ENCODE measurements around the gene STRC. TPM values are rescaled to one million over a fixed set of nuclear protein-coding genes. Genes with fewer than 3 reads are reported as not detected.
"Not testable (repeated sequence)": the region's sequence is repeated elsewhere in the genome, so short reads cannot be mapped to it uniquely, and the experiment has no call there.

The STRC gene
- total RNA-seq, 1 experiment from 2014 or later = 0.61 TPM

GRCh38 chr15:43600200-43600599 is 18.4 kb downstream of the STRC start:
- H3K9me3 Mint-ChIP-seq; H3K27ac Mint-ChIP-seq; H3K4ac ChIP-seq (ENCODE audit: low read depth, low read length): not testable (repeated sequence)

DNA sequence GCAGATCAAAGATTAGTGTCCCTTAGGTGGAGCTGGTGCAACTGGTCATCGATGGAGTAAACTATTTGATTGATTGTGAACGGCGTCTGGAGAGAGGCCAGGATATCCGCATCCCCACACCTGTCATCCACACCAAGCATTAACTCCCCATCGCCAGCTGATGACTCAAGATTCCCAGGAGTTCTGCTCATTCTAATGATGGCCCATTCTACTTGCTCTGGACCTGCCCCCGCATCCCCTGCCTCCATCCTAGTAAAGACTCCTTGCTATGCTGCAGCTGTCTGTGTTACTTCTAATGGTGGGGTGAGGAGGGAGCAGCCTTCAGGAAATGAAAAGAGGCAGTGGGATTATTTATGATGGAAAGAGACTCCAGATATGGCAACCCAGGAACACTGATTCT is 19.5 kb downstream of the STRC start:
- H3K9ac ChIP-seq (ENCODE audit: extremely low read depth, insufficient read length, low read length); H3K56ac ChIP-seq (ENCODE audit: insufficient read length, low read depth, low read length); H3K4me1 ChIP-seq (ENCODE audit: insufficient read depth, low read length); H2BK15ac ChIP-seq (ENCODE audit: low read depth, low read length); H4K5ac ChIP-seq (ENCODE audit: insufficient read length, low read depth, low read length); H3K27ac Mint-ChIP-seq; H4K20me1 ChIP-seq (ENCODE audit: control insufficient read depth, insufficient read depth, insufficient read length); H3K79me2 ChIP-seq (ENCODE audit: insufficient read depth, low read length); H2BK5ac ChIP-seq (ENCODE audit: insufficient read length, low read length); DNase-seq; H3K9me3 Mint-ChIP-seq; H3K4me1 Mint-ChIP-seq; H3K4me3 Mint-ChIP-seq; H3K27ac ChIP-seq (ENCODE audit: insufficient read length, low read depth, low read length); H3K23me2 ChIP-seq (ENCODE audit: insufficient read length, low read depth, low read length, poor library complexity, severe bottlenecking); H3K9me3 ChIP-seq (ENCODE audit: control insufficient read depth, low read depth, low read length); H3K4ac ChIP-seq (ENCODE audit: low read depth, low read length); H3K27me3 ChIP-seq (ENCODE audit: insufficient read depth, low read length); H3K79me1 ChIP-seq (ENCODE audit: insufficient read depth, low read depth, low read length, poor library complexity, severe bottlenecking); H2BK20ac ChIP-seq (ENCODE audit: low read depth, low read length, poor library complexity, severe bottlenecking); H4K91ac ChIP-seq (ENCODE audit: insufficient read length, low read depth, low read length); H3K4me2 ChIP-seq (ENCODE audit: insufficient read depth, insufficient read length, low read length); H4K8ac ChIP-seq (replicated peaks; ENCODE audit: insufficient read length, low read depth, low read length); H2AFZ ChIP-seq (ENCODE audit: low read length); H2BK120ac ChIP-seq (ENCODE audit: low read depth, low read length, poor library complexity, severe bottlenecking); H3K18ac ChIP-seq (ENCODE audit: insufficient read length, low read depth, low read length); H2AK5ac ChIP-seq (ENCODE audit: insufficient read length, low read length); H3K23ac ChIP-seq (ENCODE audit: insufficient read length, low read depth, low read length); H3T11ph ChIP-seq (ENCODE audit: low read length); H2BK12ac ChIP-seq (ENCODE audit: insufficient read length, low read depth, low read length); H3K27me3 Mint-ChIP-seq (ENCODE audit: low read depth); H3K14ac ChIP-seq (ENCODE audit: insufficient read depth, low read length): not testable (repeated sequence)
- no CpG with 5 or more reads among the region's 6 CpGs for WGBS (ENCODE audit: extremely low coverage, insufficient read length, low lambda C conversion rate)
- peaks cover 7 to 25% (median 15%) of the 10 kb centered on the region in 3 experiments; a peak in 6 of 7 replicates for H3K36me3 Mint-ChIP-seq (ENCODE audit: insufficient read depth in 1 of 3, low read depth in 3 of 3)

More at GRCh38 chr15:43600200-43600599, 18.4 kb downstream of the STRC start:
- H2BK20ac ChIP-seq (ENCODE audit: low read depth, low read length, poor library complexity, severe bottlenecking); H3K27me3 ChIP-seq (ENCODE audit: insufficient read depth, low read length); H3K4me3 Mint-ChIP-seq; H4K20me1 ChIP-seq (ENCODE audit: control insufficient read depth, insufficient read depth, insufficient read length); H3K4me1 ChIP-seq (ENCODE audit: insufficient read depth, low read length); H4K91ac ChIP-seq (ENCODE audit: insufficient read length, low read depth, low read length); H3K23me2 ChIP-seq (ENCODE audit: insufficient read length, low read depth, low read length, poor library complexity, severe bottlenecking); H3K18ac ChIP-seq (ENCODE audit: insufficient read length, low read depth, low read length); H3K9me3 ChIP-seq (ENCODE audit: control insufficient read depth, low read depth, low read length); H3K23ac ChIP-seq (ENCODE audit: insufficient read length, low read depth, low read length); H3K56ac ChIP-seq (ENCODE audit: insufficient read length, low read depth, low read length); H3K27me3 Mint-ChIP-seq (ENCODE audit: low read depth); H3K9ac ChIP-seq (ENCODE audit: extremely low read depth, insufficient read length, low read length); H2BK5ac ChIP-seq (ENCODE audit: insufficient read length, low read length); H3K4me1 Mint-ChIP-seq; H2BK12ac ChIP-seq (ENCODE audit: insufficient read length, low read depth, low read length); DNase-seq; H4K5ac ChIP-seq (ENCODE audit: insufficient read length, low read depth, low read length); H3K14ac ChIP-seq (ENCODE audit: insufficient read depth, low read length); H2AFZ ChIP-seq (ENCODE audit: low read length); H4K8ac ChIP-seq (replicated peaks; ENCODE audit: insufficient read length, low read depth, low read length); H3K79me1 ChIP-seq (ENCODE audit: insufficient read depth, low read depth, low read length, poor library complexity, severe bottlenecking); H2BK120ac ChIP-seq (ENCODE audit: low read depth, low read length, poor library complexity, severe bottlenecking); H3K27ac ChIP-seq (ENCODE audit: insufficient read length, low read depth, low read length); H2BK15ac ChIP-seq (ENCODE audit: low read depth, low read length); H3T11ph ChIP-seq (ENCODE audit: low read length); H2AK5ac ChIP-seq (ENCODE audit: insufficient read length, low read length); H3K4me2 ChIP-seq (ENCODE audit: insufficient read depth, insufficient read length, low read length); H3K79me2 ChIP-seq (ENCODE audit: insufficient read depth, low read length): not testable (repeated sequence)
- H3K36me3 Mint-ChIP-seq (ENCODE audit: insufficient read depth in 1 of 3, low read depth in 3 of 3) = peaks cover 7 to 25% (median 15%) of the 10 kb centered on the region in 3 experiments; a peak in 6 of 7 replicates
- no CpG with 5 or more reads among the region's 2 CpGs for WGBS (ENCODE audit: extremely low coverage, insufficient read length, low lambda C conversion rate)

All from H9 (cell line).